Vagina (tissue), 2 donors: ENCODE data around the gene HPD. TPM values are rescaled to one million over a fixed set of nuclear protein-coding genes. Genes with fewer than 3 reads are reported as not detected.

Source experiments
- DNase-seq, 2 donors: peaks; one replicate each; pipeline ENCODE4 v3.0.0-alpha.2; 2017; ENCODE audit errors: extremely low spot score in 2 of 2
- H3K27ac ChIP-seq: fragments of 200-600 bp; sonication (generic); one replicate; pipeline ENCODE4 v1.5.1; 2019
- H3K27me3 ChIP-seq: fragments of 200-600 bp; sonication (generic); one replicate; pipeline ENCODE4 v1.5.1; 2019
- H3K36me3 ChIP-seq, 2 donors: fragments of 200-600 bp; sonication (generic); one replicate each; pipeline ENCODE4 v1.5.1; 2017 to 2019
- H3K4me1 ChIP-seq: fragments of 200-600 bp; sonication (generic); one replicate; pipeline ENCODE4 v1.5.1; 2019
- H3K4me3 ChIP-seq, 2 donors: fragments of 200-600 bp; sonication (generic); 1 replicate in 1 of 2; 2 replicates in 1 of 2; pipeline ENCODE4 v1.5.1; 2016 to 2019
- H3K9me3 ChIP-seq: fragments of 200-600 bp; sonication (generic); one replicate; pipeline ENCODE4 v1.5.1; 2019
- POLR2A ChIP-seq, 2 donors: fragments of 450-650 bp; IDR thresholded peaks; one replicate each; pipeline ENCODE4 v1.6.1; 2017; ENCODE audit warnings: antibody characterized with exemption in 2 of 2, mild to moderate bottlenecking in 2 of 2, moderate library complexity in 2 of 2
- POLR2AphosphoS5 ChIP-seq, 2 donors: sonication (generic); formaldehyde crosslinking; IDR thresholded peaks; one replicate each; pipeline ENCODE4 v1.9.0; 2017; ENCODE audit warnings: antibody characterized with exemption in 2 of 2, mild to moderate bottlenecking in 2 of 2, low read depth in 1 of 2; ENCODE audit not compliant: insufficient read depth in 1 of 2
- intact Hi-C: fragments of 100-400 bp; cut with DNase I; formaldehyde crosslinking; loops from one replicate; pipeline ENCODE4 v1.15.1; 2023
- total RNA-seq: library from RNA; depleted of rRNA; stranded (reverse); fragments of >200 nt; gene quantifications from one replicate; pipeline ENCODE4 v1.2.3, GENCODE V29; 2016
- TF ChIP-seq, protein P1 (sequence below), 3 experiments: fragments of 450-650 bp in 2 of 3; fragments of 200-600 bp in 1 of 3; sonication (generic) in 1 of 3; IDR thresholded peaks; one replicate each; pipeline ENCODE4 v1.5.1; 2017 to 2019; ENCODE audit warnings: antibody characterized with exemption in 3 of 3, mild to moderate bottlenecking in 2 of 3, moderate library complexity in 2 of 3

HPD gene
- total RNA-seq, 1 donor from 2014 or later = not detected

DNA sequence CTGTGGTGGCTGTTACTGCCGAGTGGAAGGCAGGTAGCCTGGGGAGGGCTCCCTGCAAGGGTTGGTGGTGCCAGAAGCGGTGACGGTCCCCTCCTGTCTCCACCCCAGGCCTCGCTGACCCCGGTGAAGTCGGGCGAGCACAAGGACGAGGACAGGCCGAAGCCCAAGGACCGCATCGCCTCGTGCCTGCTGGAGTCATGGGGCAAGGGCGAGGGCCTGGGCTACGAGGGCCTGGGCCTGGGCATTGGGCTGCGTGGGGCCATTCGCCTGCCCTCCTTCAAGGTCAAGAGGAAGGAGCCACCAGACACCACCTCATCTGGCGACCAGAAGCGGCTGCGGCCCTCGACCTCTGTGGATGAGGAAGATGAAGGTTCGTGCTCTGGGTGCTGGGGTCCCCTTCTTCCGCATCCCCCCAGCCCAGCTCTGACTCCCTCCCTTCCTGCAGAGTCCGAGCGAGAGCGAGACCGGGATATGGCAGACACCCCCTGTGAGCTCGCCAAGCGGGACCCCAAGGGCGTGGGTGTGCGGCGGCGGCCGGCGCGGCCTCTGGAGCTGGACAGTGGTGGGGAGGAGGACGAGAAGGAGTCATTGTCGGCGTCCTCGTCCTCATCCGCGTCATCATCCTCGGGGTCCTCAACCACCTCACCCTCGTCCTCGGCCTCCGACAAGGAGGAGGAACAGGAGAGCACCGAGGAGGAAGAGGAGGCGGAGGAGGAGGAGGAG lies 41.6 kb downstream of the HPD start:
- Histone ChIP-seq H3K36me3 (peaks cover 0 to 77% of the 10 kb centered on the region in 2 donors), H3K27ac (no peak overlapping the region), H3K27me3 (no peaks in the 10 kb centered on the region), H3K4me3 (no peak overlapping the region), H3K9me3 (no peaks in the 10 kb centered on the region), H3K4me1 (peaks cover 18% of the 10 kb centered on the region)
- intact Hi-C loops = no loop called here
- no peak for DNase-seq
- TF ChIP-seq POLR2AphosphoS5 (IDR thresholded peaks at IDR 0.05; ENCODE audit: insufficient read depth in 1 of 2, low read depth in 1 of 2) (no peak), POLR2A (IDR thresholded peaks at IDR 0.05) (no peak)
- TF ChIP-seq, protein P1, sequence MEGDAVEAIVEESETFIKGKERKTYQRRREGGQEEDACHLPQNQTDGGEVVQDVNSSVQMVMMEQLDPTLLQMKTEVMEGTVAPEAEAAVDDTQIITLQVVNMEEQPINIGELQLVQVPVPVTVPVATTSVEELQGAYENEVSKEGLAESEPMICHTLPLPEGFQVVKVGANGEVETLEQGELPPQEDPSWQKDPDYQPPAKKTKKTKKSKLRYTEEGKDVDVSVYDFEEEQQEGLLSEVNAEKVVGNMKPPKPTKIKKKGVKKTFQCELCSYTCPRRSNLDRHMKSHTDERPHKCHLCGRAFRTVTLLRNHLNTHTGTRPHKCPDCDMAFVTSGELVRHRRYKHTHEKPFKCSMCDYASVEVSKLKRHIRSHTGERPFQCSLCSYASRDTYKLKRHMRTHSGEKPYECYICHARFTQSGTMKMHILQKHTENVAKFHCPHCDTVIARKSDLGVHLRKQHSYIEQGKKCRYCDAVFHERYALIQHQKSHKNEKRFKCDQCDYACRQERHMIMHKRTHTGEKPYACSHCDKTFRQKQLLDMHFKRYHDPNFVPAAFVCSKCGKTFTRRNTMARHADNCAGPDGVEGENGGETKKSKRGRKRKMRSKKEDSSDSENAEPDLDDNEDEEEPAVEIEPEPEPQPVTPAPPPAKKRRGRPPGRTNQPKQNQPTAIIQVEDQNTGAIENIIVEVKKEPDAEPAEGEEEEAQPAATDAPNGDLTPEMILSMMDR (IDR thresholded peaks at IDR 0.05) = no peak

DNA sequence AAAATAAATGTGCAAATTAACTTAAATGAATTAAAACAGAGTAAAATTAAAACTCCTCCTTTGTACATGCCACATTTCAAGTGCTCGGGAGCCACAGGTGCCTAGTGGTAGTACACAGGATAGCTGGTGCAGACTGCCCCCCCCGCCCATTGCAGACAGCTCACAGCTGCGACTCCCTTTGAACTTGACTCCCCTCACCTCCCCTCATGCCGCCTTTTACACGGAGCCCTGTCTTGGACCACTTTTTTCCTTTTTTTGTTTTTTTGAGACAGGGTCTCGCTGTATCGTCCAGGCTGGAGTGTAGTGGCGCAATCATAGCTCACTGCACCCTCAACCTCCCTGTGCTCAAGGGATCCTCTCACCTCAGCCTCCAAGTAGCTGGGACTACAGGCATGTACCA lies 43.4 kb downstream of the HPD start:
- intact Hi-C loops = no loop called here
- H3K36me3 ChIP-seq = peaks cover 0 to 69% of the 10 kb centered on the region in 2 donors
- no peak for DNase-seq

DNA sequence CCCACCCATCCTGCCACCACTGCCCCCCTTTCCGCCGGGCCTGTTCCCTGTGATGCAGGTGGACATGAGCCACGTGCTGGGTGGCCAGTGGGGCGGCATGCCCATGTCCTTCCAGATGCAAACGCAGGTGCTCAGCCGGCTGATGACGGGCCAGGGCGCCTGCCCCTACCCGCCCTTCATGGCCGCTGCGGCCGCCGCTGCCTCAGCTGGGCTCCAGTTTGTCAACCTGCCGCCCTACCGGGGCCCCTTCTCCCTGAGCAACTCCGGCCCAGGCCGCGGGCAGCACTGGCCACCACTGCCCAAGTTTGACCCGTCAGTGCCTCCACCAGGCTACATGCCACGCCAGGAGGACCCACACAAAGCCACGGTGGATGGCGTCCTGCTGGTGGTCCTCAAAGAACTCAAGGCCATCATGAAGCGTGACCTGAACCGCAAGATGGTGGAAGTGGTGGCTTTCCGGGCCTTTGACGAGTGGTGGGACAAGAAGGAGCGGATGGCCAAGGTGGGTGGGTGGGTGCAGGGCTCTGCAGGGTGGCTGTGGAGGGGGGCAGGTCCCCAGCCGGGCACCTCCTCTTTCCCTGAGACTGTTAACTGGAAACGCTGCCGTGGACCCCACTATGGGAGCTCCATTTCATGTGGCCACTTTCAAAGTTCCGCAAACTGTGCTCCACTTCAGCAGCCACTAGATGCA lies 44.1 kb downstream of the HPD start:
- TF ChIP-seq POLR2A (IDR thresholded peaks at IDR 0.05) = no peak
- TF ChIP-seq, protein P1 (IDR thresholded peaks at IDR 0.05) = no peak
- TF ChIP-seq POLR2AphosphoS5 (IDR thresholded peaks at IDR 0.05; ENCODE audit: insufficient read depth in 1 of 2, low read depth in 1 of 2) = no peak
- no peaks in the 10 kb centered on the region for H3K27me3 ChIP-seq
- intact Hi-C loops = no loop called here
- H3K4me3 ChIP-seq = no peak overlapping the region
- peaks cover 39% of the 10 kb centered on the region for H3K4me1 ChIP-seq
- H3K9me3 ChIP-seq = no peaks in the 10 kb centered on the region
- H3K27ac ChIP-seq = no peak overlapping the region
- peaks cover 0 to 69% of the 10 kb centered on the region in 2 donors for H3K36me3 ChIP-seq
- DNase-seq = no peak

More for the DNA sequence above, 43.4 kb downstream of the HPD start:
- no peak overlapping the region for H3K27ac ChIP-seq
- peaks cover 35% of the 10 kb centered on the region for H3K4me1 ChIP-seq
- no peaks in the 10 kb centered on the region for H3K27me3 ChIP-seq
- H3K9me3 ChIP-seq = no peaks in the 10 kb centered on the region
- TF ChIP-seq, protein P1 (IDR thresholded peaks at IDR 0.05) = no peak
- TF ChIP-seq POLR2A (IDR thresholded peaks at IDR 0.05) = no peak
- no peak for TF ChIP-seq POLR2AphosphoS5 (IDR thresholded peaks at IDR 0.05; ENCODE audit: insufficient read depth in 1 of 2, low read depth in 1 of 2)
- H3K4me3 ChIP-seq = no peak overlapping the region

- no peak for TF ChIP-seq POLR2AphosphoS5 (IDR thresholded peaks at IDR 0.05; ENCODE audit: insufficient read depth in 1 of 2, low read depth in 1 of 2)
- no peak for TF ChIP-seq POLR2A (IDR thresholded peaks at IDR 0.05)
- TF ChIP-seq, protein P1 (IDR thresholded peaks at IDR 0.05) = no peak
- Histone ChIP-seq H3K9me3 (no peaks in the 10 kb centered on the region), H3K4me3 (no peak overlapping the region), H3K27ac (no peak overlapping the region), H3K27me3 (no peaks in the 10 kb centered on the region), H3K4me1 (peaks cover 39% of the 10 kb centered on the region), H3K36me3 (peaks cover 0 to 67% of the 10 kb centered on the region in 2 donors)
- intact Hi-C loops = no loop called here
- DNase-seq = no peak
Measured at GRCh38 chr12:121813951-121814350, 44.7 kb downstream of the HPD start.
